ENCODE results near the gene OSMR. TPM values are rescaled to one million over a fixed set of nuclear protein-coding genes. Genes with fewer than 3 reads are reported as not detected.

The OSMR gene
- total and polyA plus RNA-seq, 9 donors = 16.6 to 87.1 (median 48.9) TPM

GRCh38 chr5:38807570-38808483 is 38.0 kb upstream of the OSMR start:
- TF ChIP-seq EP300 (IDR thresholded peaks at IDR 0.05) (peak; percentile 8), POLR2A (IDR thresholded peaks at IDR 0.05) (no peak)
- DNase-seq = no peak
- no peak overlapping the region for H3K27ac ChIP-seq
- H3K27me3 ChIP-seq = no peaks in the 10 kb centered on the region
- H3K4me1 ChIP-seq (ENCODE audit: insufficient read depth) = peaks cover 1% of the 10 kb centered on the region
- no peaks in the 10 kb centered on the region for H3K36me3 ChIP-seq
- no peaks in the 10 kb centered on the region for H3K9me3 ChIP-seq
- intact Hi-C loops (cut with DNase I) = loop anchor here (5.0 to 10.0 kb wide), 5 partner anchors 253 to 376 kb away; partner anchors contain the start of gene LIFR (in 1 of the 4)
- WGBS, 3 donors = 30 to 51% (median 40%) methylated on average over 8 of the region's 8 CpGs
- H3K4me3 ChIP-seq = no peak overlapping the region

GRCh38 chr5:38808666-38809343 is 37.0 kb upstream of the OSMR start:
- H3K4me3 ChIP-seq = no peak overlapping the region
- intact Hi-C loops (cut with DNase I) = loop anchor here (5.0 to 10.0 kb wide), 5 partner anchors 254 to 377 kb away; partner anchors contain the start of gene LIFR (in 1 of the 4)
- peaks cover 1% of the 10 kb centered on the region for H3K4me1 ChIP-seq (ENCODE audit: insufficient read depth)
- TF ChIP-seq EP300 (IDR thresholded peaks at IDR 0.05) = no peak
- no peak for TF ChIP-seq POLR2A (IDR thresholded peaks at IDR 0.05)
- TF ChIP-seq CTCF (IDR thresholded peaks at IDR 0.05) = no peak
- DNase-seq = peak in 1 of 5 donors; percentile 30
- no peaks in the 10 kb centered on the region for H3K36me3 ChIP-seq
- H3K27me3 ChIP-seq = no peaks in the 10 kb centered on the region
- H3K9me3 ChIP-seq = no peaks in the 10 kb centered on the region
- whole genome bisulfite sequencing, 3 donors = 89 to 90% (median 90%) methylated on average over 23 of the region's 23 CpGs
- H3K27ac ChIP-seq = no peak overlapping the region

DNA sequence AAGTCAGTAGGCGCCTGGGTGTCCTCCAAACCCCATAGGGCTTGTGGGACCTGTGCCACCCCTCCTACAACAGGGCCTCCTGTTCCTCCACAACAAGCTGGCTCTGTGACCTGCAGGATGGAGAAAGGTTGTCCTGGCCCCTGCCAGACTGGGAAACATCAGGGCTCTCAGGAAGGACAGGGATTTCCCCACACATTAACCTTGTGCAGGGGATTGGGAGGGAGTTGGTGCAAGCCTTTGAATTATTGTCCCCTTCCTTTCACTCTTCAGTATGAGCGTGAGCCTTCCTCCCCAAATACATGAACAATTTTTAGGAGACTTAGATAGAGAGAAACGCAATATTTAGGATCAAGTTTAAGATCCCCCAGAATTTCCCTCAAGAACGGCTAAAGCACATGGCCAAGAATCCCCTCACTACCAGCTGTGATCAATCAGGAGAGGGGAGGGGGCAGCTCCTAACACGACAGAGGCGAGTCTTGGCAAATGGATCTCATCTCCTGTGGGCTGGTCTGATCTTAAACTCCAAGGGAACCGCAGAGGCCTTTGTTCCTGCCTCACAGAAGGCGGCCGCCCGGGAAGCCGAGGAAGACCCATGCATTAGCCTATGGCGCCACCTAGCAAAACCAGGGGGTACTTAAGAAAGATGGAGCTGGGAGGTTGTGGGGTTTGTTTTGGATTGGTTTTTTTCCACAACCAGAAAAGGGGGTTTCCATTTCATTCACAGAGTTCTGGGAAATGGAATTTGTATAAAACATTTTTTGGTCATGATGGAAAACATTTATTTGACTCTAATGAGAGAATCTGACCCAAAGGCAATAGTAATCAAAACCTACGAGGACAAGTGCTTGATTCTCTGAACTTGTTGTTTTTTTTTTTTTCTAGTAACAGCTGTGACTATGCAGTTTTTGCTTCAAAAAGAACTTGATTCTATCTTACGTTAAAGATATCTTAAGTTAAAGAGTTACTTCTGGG is 36.1 kb upstream of the OSMR start:
- H3K9me3 ChIP-seq = no peaks in the 10 kb centered on the region
- H3K36me3 ChIP-seq = no peaks in the 10 kb centered on the region
- H3K4me3 ChIP-seq = no peak overlapping the region
- H3K4me1 ChIP-seq (ENCODE audit: insufficient read depth) = peaks cover 1% of the 10 kb centered on the region
- TF ChIP-seq CTCF (IDR thresholded peaks at IDR 0.05) = peak; percentile 43 to 88 (median 85)
- TF ChIP-seq EP300 (IDR thresholded peaks at IDR 0.05) = no peak
- H3K27ac ChIP-seq = peak overlapping the region in 1 of 2 donors; percentile 33
- DNase-seq = peak; percentile 77 to 88 (median 85)
- no peaks in the 10 kb centered on the region for H3K27me3 ChIP-seq
- WGBS, 3 donors = 13 to 15% (median 13%) methylated on average over 14 of the region's 14 CpGs
- intact Hi-C loops (cut with DNase I) = loop anchor here (5.0 to 10.0 kb wide), 6 partner anchors 255 to 605 kb away; partner anchors contain the start of gene LIFR (in 1 of the 4)

DNA sequence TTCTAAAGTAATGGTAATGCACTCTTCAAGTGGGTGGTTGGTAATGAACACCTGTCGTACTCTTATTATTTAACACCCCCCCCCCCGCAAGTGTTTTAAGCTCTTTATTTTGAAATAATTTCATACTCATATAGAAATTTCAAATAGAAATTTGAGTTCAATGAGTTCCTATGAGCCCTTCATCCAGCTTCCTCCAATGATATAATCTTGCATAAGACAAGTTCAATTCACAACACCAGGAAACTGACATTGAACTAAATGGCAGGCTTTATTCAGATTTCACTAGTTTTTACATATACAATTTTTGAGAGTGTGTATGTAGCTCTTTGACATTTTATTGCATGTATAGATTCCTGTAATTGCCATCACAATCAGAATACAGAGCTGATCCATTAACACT is 30.9 kb upstream of the OSMR start:
- WGBS, 3 donors = 95 to 100% (median 97%) methylated on average over 2 of the region's 2 CpGs
- no peak overlapping the region for H3K4me3 ChIP-seq
- no peak overlapping the region for H3K27ac ChIP-seq
- no peaks in the 10 kb centered on the region for H3K36me3 ChIP-seq
- no peak for DNase-seq
- no peaks in the 10 kb centered on the region for H3K9me3 ChIP-seq
- TF ChIP-seq POLR2A (IDR thresholded peaks at IDR 0.05) (no peak), CTCF (IDR thresholded peaks at IDR 0.05) (no peak)
- no peaks in the 10 kb centered on the region for H3K27me3 ChIP-seq
- no peaks in the 10 kb centered on the region for H3K4me1 ChIP-seq (ENCODE audit: insufficient read depth)
- intact Hi-C loops (cut with DNase I) = loop anchor here in 1 of 4 donors (10.0 kb wide), 1 partner anchor 610 kb away; no protein-coding TSS in a partner anchor

Measured in ovary (tissue), 9 donors.